ENCODE data around the gene SOBP. TPM values are rescaled to one million over a fixed set of nuclear protein-coding genes. Genes with fewer than 3 reads are reported as not detected.

SOBP gene
- total RNA-seq, 2 donors from 2014 or later, result 1.5 to 1.9 TPM

GRCh38 chr6:107645740-107646139 is 155.8 kb downstream of the SOBP start:
- Histone ChIP-seq H3K27ac (ENCODE audit: low read depth, low read length) (no peak overlapping the region), H3K9me3 (ENCODE audit: control insufficient read depth, low read length) (no peaks in the 10 kb centered on the region), H3K9ac (ENCODE audit: extremely low read depth, low read length, poor library complexity, severe bottlenecking) (no peak overlapping the region), H3K4me3 (ENCODE audit: low read length) (no peak overlapping the region), H3K36me3 (ENCODE audit: control insufficient read depth, insufficient read depth, low read length) (no peaks in the 10 kb centered on the region), H3K4me1 (ENCODE audit: control insufficient read depth, insufficient read depth, low read length) (no peaks in the 10 kb centered on the region), H3K27me3 (ENCODE audit: control insufficient read depth, insufficient read depth, low read length, poor library complexity, severe bottlenecking) (no peaks in the 10 kb centered on the region)
- no peak for TF ChIP-seq CTCF (conservative IDR thresholded peaks at IDR 0.05)
- H3K4me3 Mint-ChIP-seq, result no peak overlapping the region
- no peak overlapping the region for H3K27ac Mint-ChIP-seq
- 91% methylated on average over 3 to 4 of the region's 4 CpGs for WGBS, 2 experiments (ENCODE audit: insufficient coverage in 1 of 2, insufficient read length in 1 of 2)
- DNase-seq, result no peak
- no peaks in the 10 kb centered on the region for H3K4me1 Mint-ChIP-seq
- H3K27me3 Mint-ChIP-seq (ENCODE audit: insufficient read depth), result no peaks in the 10 kb centered on the region
- no peaks in the 10 kb centered on the region for H3K9me3 Mint-ChIP-seq
- H3K36me3 Mint-ChIP-seq (ENCODE audit: low read depth), result no peaks in the 10 kb centered on the region

GRCh38 chr6:107646176-107646575 is 156.3 kb downstream of the SOBP start:
- 96% methylated on average over 9 of the region's 9 CpGs for WGBS, 2 experiments (ENCODE audit: insufficient coverage in 1 of 2, insufficient read length in 1 of 2)
- no peaks in the 10 kb centered on the region for H3K9me3 Mint-ChIP-seq
- TF ChIP-seq CTCF (conservative IDR thresholded peaks at IDR 0.05), result no peak
- Histone ChIP-seq H3K9me3 (ENCODE audit: control insufficient read depth, low read length) (no peaks in the 10 kb centered on the region), H3K9ac (ENCODE audit: extremely low read depth, low read length, poor library complexity, severe bottlenecking) (no peak overlapping the region), H3K27me3 (ENCODE audit: control insufficient read depth, insufficient read depth, low read length, poor library complexity, severe bottlenecking) (no peaks in the 10 kb centered on the region), H3K27ac (ENCODE audit: low read depth, low read length) (no peak overlapping the region), H3K4me1 (ENCODE audit: control insufficient read depth, insufficient read depth, low read length) (no peaks in the 10 kb centered on the region), H3K4me3 (ENCODE audit: low read length) (no peak overlapping the region), H3K36me3 (ENCODE audit: control insufficient read depth, insufficient read depth, low read length) (no peaks in the 10 kb centered on the region)
- no peak overlapping the region for H3K27ac Mint-ChIP-seq
- no peak for DNase-seq
- no peaks in the 10 kb centered on the region for H3K4me1 Mint-ChIP-seq
- H3K36me3 Mint-ChIP-seq (ENCODE audit: low read depth), result no peaks in the 10 kb centered on the region
- H3K4me3 Mint-ChIP-seq, result no peak overlapping the region
- H3K27me3 Mint-ChIP-seq (ENCODE audit: insufficient read depth), result no peaks in the 10 kb centered on the region

- Histone ChIP-seq H3K36me3 (ENCODE audit: control insufficient read depth, insufficient read depth, low read length) (no peaks in the 10 kb centered on the region), H3K9ac (ENCODE audit: extremely low read depth, low read length, poor library complexity, severe bottlenecking) (no peak overlapping the region), H3K27me3 (ENCODE audit: control insufficient read depth, insufficient read depth, low read length, poor library complexity, severe bottlenecking) (no peaks in the 10 kb centered on the region), H3K27ac (ENCODE audit: low read depth, low read length) (no peak overlapping the region), H3K9me3 (ENCODE audit: control insufficient read depth, low read length) (peaks cover 5% of the 10 kb centered on the region), H3K4me3 (ENCODE audit: low read length) (no peak overlapping the region), H3K4me1 (ENCODE audit: control insufficient read depth, insufficient read depth, low read length) (no peaks in the 10 kb centered on the region)
- WGBS, 2 experiments (ENCODE audit: insufficient coverage in 1 of 2, insufficient read length in 1 of 2), result 83 to 100% methylated on average over 1 to 2 of the region's 2 CpGs
- Mint-ChIP-seq H3K27ac (no peak overlapping the region), H3K4me1 (no peaks in the 10 kb centered on the region), H3K9me3 (no peaks in the 10 kb centered on the region), H3K27me3 (ENCODE audit: insufficient read depth) (no peaks in the 10 kb centered on the region), H3K4me3 (no peak overlapping the region), H3K36me3 (ENCODE audit: low read depth) (no peaks in the 10 kb centered on the region)
- TF ChIP-seq CTCF (conservative IDR thresholded peaks at IDR 0.05), result no peak
- DNase-seq, result no peak
These were observed 157.0 kb downstream of the SOBP start for GRCh38 chr6:107646776-107647438.

Data from endodermal cell (in vitro differentiated cells).